ENCODE measurements around the gene LARP4. TPM values are rescaled to one million over a fixed set of nuclear protein-coding genes. Genes with fewer than 3 reads are reported as not detected.
"Not testable (repeated sequence)": the region's sequence is repeated elsewhere in the genome, so short reads cannot be mapped to it uniquely, and the experiment has no call there.

The LARP4 gene
- total and polyA plus RNA-seq, 2 of the 4 experiments (the other 2 are of a cell fraction) = 11.3 to 42.5 TPM

- no peak for TF ChIP-seq MAFK (IDR thresholded peaks at IDR 0.05; ENCODE audit: low read depth, low read length)
Measured at GRCh38 chr12:50520416-50521207, 119.9 kb downstream of the LARP4 start (continued).

GRCh38 chr12:50521781-50522180, 121.1 kb downstream of the LARP4 start:
- H2BK120ac ChIP-seq (ENCODE audit: low read depth, low read length); H2BK20ac ChIP-seq (ENCODE audit: low read depth, low read length); H3K9ac ChIP-seq (ENCODE audit: low read depth, low read length); H3K23ac ChIP-seq (ENCODE audit: low read depth, low read length); H2AK5ac ChIP-seq (ENCODE audit: low read depth, low read length); H3K4me2 ChIP-seq (ENCODE audit: low read depth, low read length); POLR2A ChIA-PET (ENCODE audit: unreplicated experiment); H3K27me3 ChIP-seq (ENCODE audit: control insufficient read depth, insufficient read depth, low read length); H3K56ac ChIP-seq (ENCODE audit: extremely low read depth, insufficient read depth, low read length); CTCF ChIA-PET; H2AK9ac ChIP-seq (replicated peaks; ENCODE audit: low read depth, low read length, poor library complexity); DNase-seq; H3K4ac ChIP-seq (ENCODE audit: low read depth, low read length); H4K5ac ChIP-seq (ENCODE audit: low read depth, low read length); H2BK5ac ChIP-seq (ENCODE audit: low read depth, low read length, poor library complexity, severe bottlenecking); H3K9me1 ChIP-seq (ENCODE audit: insufficient read depth, low read length); dilution Hi-C loops (cut with HindIII; ENCODE audit: low sequenced_read_pairs, unreplicated experiment); H4K8ac ChIP-seq (ENCODE audit: low read depth in 2 of 2, low read length in 2 of 2); H4K20me1 ChIP-seq (ENCODE audit: insufficient read depth, low read length); H3K27ac ChIP-seq (ENCODE audit: insufficient read depth, low read length); H3K18ac ChIP-seq (ENCODE audit: low read depth, low read length); H3K4me3 ChIP-seq (ENCODE audit: insufficient read depth, low read depth, low read length); H3K14ac ChIP-seq (replicated peaks; ENCODE audit: low read depth, low read length); H4K91ac ChIP-seq (ENCODE audit: insufficient read depth, low read depth, low read length); ATAC-seq (ENCODE audit: low read depth); H2AFZ ChIP-seq (replicated peaks; ENCODE audit: low read length, poor library complexity); H3K36me3 ChIP-seq (ENCODE audit: control insufficient read depth, insufficient read depth, low read length); H3K9me3 ChIP-seq (ENCODE audit: control insufficient read depth, insufficient read depth, low read length); H2BK15ac ChIP-seq (ENCODE audit: low read depth, low read length); BruUV-seq (replicated peaks): not testable (repeated sequence)
- H3K4me1 ChIP-seq (ENCODE audit: control insufficient read depth, insufficient read depth, low read length) = peaks cover 10% of the 10 kb centered on the region
- WGBS, 2 experiments (ENCODE audit: extremely low coverage in 2 of 2, insufficient read length in 1 of 2) = 100% methylated on average over 3 of the region's 4 CpGs; no CpG with 5 or more reads in 1 of the 2 experiments
- in situ Hi-C loops (cut with MboI; ENCODE audit: low sequenced_read_pairs) (loop anchor here (25.0 kb wide), 1 partner anchor 841 kb away; no protein-coding TSS in a partner anchor), intact Hi-C loops (cut with micrococcal nuclease) (loop anchor here (5.0 kb wide), 1 partner anchor 36 kb away; no protein-coding TSS in a partner anchor)
- H3K79me1 ChIP-seq (ENCODE audit: low read depth in 1 of 2, low read length in 2 of 2) = peaks cover 46 to 64% of the 10 kb centered on the region in 2 experiments

Data from IMR-90 (cell line).